Endothelial cell of umbilical vein (primary cell): ENCODE measurements around the gene COL4A1.

Experiments used
- EZH2 ChIP-seq: IDR thresholded peaks from 2 replicates; pipeline ENCODE4 v1.6.1; 2012; ENCODE audit warnings: borderline replicate concordance, low read depth, mild to moderate bottlenecking, moderate library complexity, low read length, inconsistent platforms; ENCODE audit not compliant: severe bottlenecking
- POLR2A ChIP-seq: IDR thresholded peaks from 2 replicates; pipeline ENCODE4 v1.6.1; 2012; ENCODE audit warnings: low read depth, mild to moderate bottlenecking, control low read depth, low read length
- POLR2AphosphoS5 ChIP-seq: IDR thresholded peaks from 2 replicates; pipeline ENCODE4 v1.6.1; 2012; ENCODE audit warnings: low read depth, mild to moderate bottlenecking, control low read depth, low read length, moderate library complexity; ENCODE audit not compliant: insufficient read depth
- TF ChIP-seq, protein P1 (sequence below), 2 donors: IDR thresholded peaks; 1 replicate in 1 of 2; 2 replicates in 1 of 2; pipeline ENCODE4 v1.5.1; 2011; ENCODE audit warnings: low read length in 2 of 2, mild to moderate bottlenecking in 2 of 2, moderate library complexity in 2 of 2, control low read depth in 1 of 2, inconsistent platforms in 1 of 2, low read depth in 1 of 2; ENCODE audit not compliant: insufficient read depth in 1 of 2; ENCODE audit errors: extremely low read depth in 1 of 2

DNA sequence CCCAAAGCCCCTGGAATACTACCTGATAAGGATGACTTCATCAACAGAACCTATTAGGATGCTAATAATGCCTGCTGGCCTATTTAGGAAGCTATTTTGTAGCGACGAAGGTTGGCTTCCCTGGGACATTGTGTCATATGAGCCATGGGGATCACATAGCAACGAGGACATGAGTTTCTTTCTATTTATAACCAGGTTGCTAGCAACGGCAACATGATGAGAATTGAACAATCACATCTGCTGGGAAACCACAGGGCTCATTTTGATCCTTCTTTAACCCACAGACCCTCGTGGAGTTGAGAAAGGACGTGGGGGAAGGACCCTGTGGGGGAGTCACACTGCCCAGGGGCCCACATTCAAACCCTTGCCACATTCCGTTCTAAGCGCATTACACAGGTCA is 172.2 kb downstream of the COL4A1 start:
- TF ChIP-seq EZH2, result no peak
- TF ChIP-seq POLR2A, result no peak
- TF ChIP-seq, protein P1, sequence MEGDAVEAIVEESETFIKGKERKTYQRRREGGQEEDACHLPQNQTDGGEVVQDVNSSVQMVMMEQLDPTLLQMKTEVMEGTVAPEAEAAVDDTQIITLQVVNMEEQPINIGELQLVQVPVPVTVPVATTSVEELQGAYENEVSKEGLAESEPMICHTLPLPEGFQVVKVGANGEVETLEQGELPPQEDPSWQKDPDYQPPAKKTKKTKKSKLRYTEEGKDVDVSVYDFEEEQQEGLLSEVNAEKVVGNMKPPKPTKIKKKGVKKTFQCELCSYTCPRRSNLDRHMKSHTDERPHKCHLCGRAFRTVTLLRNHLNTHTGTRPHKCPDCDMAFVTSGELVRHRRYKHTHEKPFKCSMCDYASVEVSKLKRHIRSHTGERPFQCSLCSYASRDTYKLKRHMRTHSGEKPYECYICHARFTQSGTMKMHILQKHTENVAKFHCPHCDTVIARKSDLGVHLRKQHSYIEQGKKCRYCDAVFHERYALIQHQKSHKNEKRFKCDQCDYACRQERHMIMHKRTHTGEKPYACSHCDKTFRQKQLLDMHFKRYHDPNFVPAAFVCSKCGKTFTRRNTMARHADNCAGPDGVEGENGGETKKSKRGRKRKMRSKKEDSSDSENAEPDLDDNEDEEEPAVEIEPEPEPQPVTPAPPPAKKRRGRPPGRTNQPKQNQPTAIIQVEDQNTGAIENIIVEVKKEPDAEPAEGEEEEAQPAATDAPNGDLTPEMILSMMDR (IDR thresholded peaks at IDR 0.05; ENCODE audit: extremely low read depth in 1 of 2, insufficient read depth in 1 of 2, low read depth in 1 of 2, low read length in 2 of 2), result no peak
- no peak for TF ChIP-seq POLR2AphosphoS5
